UCSD-AML1 (cell line): ENCODE data around the gene ADGRE1.

Source experiments
- DNase-seq: peaks from one replicate; lab custom pipeline; 2025; ENCODE audit not compliant: unreplicated experiment; lab: John Stamatoyannopoulos, UW

Gene ADGRE1

GRCh38 chr19:6955082-6955481, 67.7 kb downstream of the ADGRE1 start:
- no peak for DNase-seq

GRCh38 chr19:6956573-6956972, 69.2 kb downstream of the ADGRE1 start:
- no peak for DNase-seq

GRCh38 chr19:6958791-6959190, 71.4 kb downstream of the ADGRE1 start:
- no peak for DNase-seq

- no peak for DNase-seq
Observed at GRCh38 chr19:6963244-6963852, 76.0 kb downstream of the ADGRE1 start.

- no peak for DNase-seq
Observed at GRCh38 chr19:6963937-6964336, 76.6 kb downstream of the ADGRE1 start.

- no peak for DNase-seq
Observed at GRCh38 chr19:6967967-6968366, 80.6 kb downstream of the ADGRE1 start.

GRCh38 chr19:6969490-6969889, 82.1 kb downstream of the ADGRE1 start:
- DNase-seq: no peak

- no peak for DNase-seq
Observed at GRCh38 chr19:6970021-6970420, 82.6 kb downstream of the ADGRE1 start.

- peak; percentile 40 for DNase-seq
Observed at GRCh38 chr19:6970443-6970842, 83.1 kb downstream of the ADGRE1 start.

- DNase-seq: no peak
Observed at GRCh38 chr19:6971366-6971765, 84.0 kb downstream of the ADGRE1 start.

GRCh38 chr19:6976197-6976596, 88.8 kb downstream of the ADGRE1 start:
- no peak for DNase-seq

- no peak for DNase-seq
Observed at GRCh38 chr19:6979399-6979798, 92.0 kb downstream of the ADGRE1 start.

GRCh38 chr19:6983448-6983847, 96.1 kb downstream of the ADGRE1 start:
- DNase-seq: no peak

- DNase-seq: no peak
Observed at GRCh38 chr19:6987850-6988249, 100.5 kb downstream of the ADGRE1 start.

- no peak for DNase-seq
Observed at GRCh38 chr19:6988257-6988656, 100.9 kb downstream of the ADGRE1 start.
